GF-D8 (cell line): ENCODE data around the gene HCRT.
"Not testable (repeated sequence)": the region's sequence is repeated elsewhere in the genome, so short reads cannot be mapped to it uniquely, and the experiment has no call there.

Experiments used
- DNase-seq: peaks from one replicate; lab custom pipeline; 2025; lab: John Stamatoyannopoulos, UW

HCRT gene

GRCh38 chr17:42179911-42180410 lies 5.3 kb downstream of the HCRT start:
- no peak for DNase-seq

- no peak for DNase-seq
Measured at GRCh38 chr17:42179335-42179734, 5.9 kb downstream of the HCRT start.

- DNase-seq, result no peak
Measured at GRCh38 chr17:42178817-42179216, 6.4 kb downstream of the HCRT start.

GRCh38 chr17:42177684-42178083 lies 7.6 kb downstream of the HCRT start:
- DNase-seq, result no peak

GRCh38 chr17:42174126-42174783 lies 11.0 kb downstream of the HCRT start:
- DNase-seq, result no peak

GRCh38 chr17:42171831-42172230 lies 13.4 kb downstream of the HCRT start:
- DNase-seq, result no peak

GRCh38 chr17:42169351-42169750 lies 15.9 kb downstream of the HCRT start:
- DNase-seq, result no peak

- DNase-seq, result no peak
Measured at GRCh38 chr17:42167807-42168206, 17.4 kb downstream of the HCRT start.

GRCh38 chr17:42166196-42166763 lies 19.0 kb downstream of the HCRT start:
- DNase-seq, result no peak

- no peak for DNase-seq
Measured at GRCh38 chr17:42165751-42166150, 19.5 kb downstream of the HCRT start.

GRCh38 chr17:42163696-42164407 lies 21.4 kb downstream of the HCRT start:
- no peak for DNase-seq

GRCh38 chr17:42163113-42163512 lies 22.1 kb downstream of the HCRT start:
- DNase-seq, result no peak

- no peak for DNase-seq
Measured at GRCh38 chr17:42160531-42160910, 24.7 kb downstream of the HCRT start.

GRCh38 chr17:42159796-42160530 lies 25.3 kb downstream of the HCRT start:
- DNase-seq, result no peak

- no peak for DNase-seq
Measured at GRCh38 chr17:42155614-42156045, 29.6 kb downstream of the HCRT start.

- DNase-seq, result peak; percentile 31
Measured at GRCh38 chr17:42153919-42154742, 31.1 kb downstream of the HCRT start.

GRCh38 chr17:42146911-42147607 lies 38.2 kb downstream of the HCRT start:
- no peak for DNase-seq

- not testable (repeated sequence) for DNase-seq
Measured at GRCh38 chr17:42143138-42143537, 42.1 kb downstream of the HCRT start.

GRCh38 chr17:42142371-42142896 lies 42.8 kb downstream of the HCRT start:
- no peak for DNase-seq

GRCh38 chr17:42141382-42141781 lies 43.9 kb downstream of the HCRT start:
- no peak for DNase-seq

- DNase-seq, result not testable (repeated sequence)
Measured at GRCh38 chr17:42140690-42141089, 44.6 kb downstream of the HCRT start.
